Loucy (cell line): Measurements from ENCODE around the gene SRSF4.

Experiments
- H2AFZ ChIP-seq: fragments of 200-600 bp; sonication (generic); 2 replicates; pipeline ENCODE4 v1.6.0; 2016; ENCODE audit warnings: antibody characterized with exemption, mild to moderate bottlenecking, low read length, moderate library complexity
- H3F3A ChIP-seq: fragments of 200-600 bp; 2 replicates; pipeline ENCODE4 v1.6.0; 2016; ENCODE audit warnings: antibody characterized with exemption, low read depth, mild to moderate bottlenecking
- H3K27me3 ChIP-seq: fragments of 200-600 bp; sonication (generic); 2 replicates; pipeline ENCODE4 v1.6.1; 2014; ENCODE audit warnings: low read length, mild to moderate bottlenecking; ENCODE audit not compliant: insufficient read depth, poor library complexity, severe bottlenecking
- H3K36me3 ChIP-seq: fragments of 200-600 bp; sonication (generic); 2 replicates; pipeline ENCODE4 v1.6.1; 2016; ENCODE audit warnings: low read length; ENCODE audit not compliant: insufficient read depth
- H3K4me1 ChIP-seq: fragments of 200-600 bp; sonication (generic); 2 replicates; pipeline ENCODE4 v1.5.1; 2014; ENCODE audit warnings: low read length, mild to moderate bottlenecking; ENCODE audit not compliant: insufficient read depth, poor library complexity, severe bottlenecking
- H3K4me2 ChIP-seq: fragments of 200-600 bp; sonication (generic); 2 replicates; pipeline ENCODE4 v1.6.0; 2014; ENCODE audit warnings: antibody characterized with exemption, low read length, low read depth, mild to moderate bottlenecking; ENCODE audit not compliant: poor library complexity, severe bottlenecking
- H3K4me3 ChIP-seq: fragments of 200-600 bp; sonication (generic); 2 replicates; pipeline ENCODE4 v1.5.1; 2014; ENCODE audit warnings: low read length, mild to moderate bottlenecking, mixed read lengths; ENCODE audit not compliant: poor library complexity, severe bottlenecking
- H3K79me2 ChIP-seq: fragments of 200-600 bp; sonication (generic); 2 replicates; pipeline ENCODE4 v1.6.1; 2014; ENCODE audit warnings: low read length; ENCODE audit not compliant: insufficient read depth
- H3K9ac ChIP-seq: fragments of 200-600 bp; sonication (generic); 2 replicates; pipeline ENCODE4 v1.6.0; 2014; ENCODE audit warnings: mild to moderate bottlenecking, low read depth, low read length, moderate library complexity; ENCODE audit not compliant: poor library complexity, severe bottlenecking
- H3K9me2 ChIP-seq: fragments of 200-600 bp; sonication (generic); replicated peaks from 2 replicates; pipeline ENCODE4 v1.6.1; 2016; ENCODE audit warnings: low read depth, low read length, mixed read lengths
- H3K9me3 ChIP-seq: fragments of 200-600 bp; sonication (generic); 2 replicates; pipeline ENCODE4 v1.6.1; 2014; ENCODE audit warnings: mild to moderate bottlenecking, antibody characterized with exemption, low read length, low read depth; ENCODE audit not compliant: insufficient read depth
- H4K20me1 ChIP-seq: fragments of 200-600 bp; sonication (generic); 2 replicates; pipeline ENCODE4 v1.6.0; 2014; ENCODE audit warnings: antibody characterized with exemption, low read length, mild to moderate bottlenecking; ENCODE audit not compliant: insufficient read depth, poor library complexity, severe bottlenecking
- EZH2phosphoT487 ChIP-seq: fragments of 200-600 bp; IDR thresholded peaks from 2 replicates; pipeline ENCODE4 v1.6.1; 2018; ENCODE audit warnings: antibody characterized with exemption, mild to moderate bottlenecking, moderate library complexity, borderline replicate concordance
- TF ChIP-seq, protein P1 (sequence below): fragments of 200-600 bp; sonication (generic); conservative IDR thresholded peaks from 2 replicates; pipeline ENCODE4 v1.5.1; 2014; ENCODE audit warnings: mild to moderate bottlenecking, antibody characterized with exemption, low read length

SRSF4 gene

GRCh38 chr1:29186252-29186651 lies 4.6 kb upstream of the SRSF4 start:
- Histone ChIP-seq H4K20me1 (no peaks in the 10 kb centered on the region), H3K36me3 (no peaks in the 10 kb centered on the region), H3K27me3 (no peaks in the 10 kb centered on the region), H3K4me3 (no peak overlapping the region), H3K79me2 (peaks cover 4% of the 10 kb centered on the region), H3F3A (no peaks in the 10 kb centered on the region), H3K4me2 (no peak overlapping the region), H2AFZ (no peak overlapping the region), H3K9me3 (no peaks in the 10 kb centered on the region), H3K9me2 (no peaks in the 10 kb centered on the region), H3K9ac (no peak overlapping the region), H3K4me1 (peaks cover 3% of the 10 kb centered on the region)
- TF ChIP-seq EZH2phosphoT487, result no peak
- TF ChIP-seq, protein P1, sequence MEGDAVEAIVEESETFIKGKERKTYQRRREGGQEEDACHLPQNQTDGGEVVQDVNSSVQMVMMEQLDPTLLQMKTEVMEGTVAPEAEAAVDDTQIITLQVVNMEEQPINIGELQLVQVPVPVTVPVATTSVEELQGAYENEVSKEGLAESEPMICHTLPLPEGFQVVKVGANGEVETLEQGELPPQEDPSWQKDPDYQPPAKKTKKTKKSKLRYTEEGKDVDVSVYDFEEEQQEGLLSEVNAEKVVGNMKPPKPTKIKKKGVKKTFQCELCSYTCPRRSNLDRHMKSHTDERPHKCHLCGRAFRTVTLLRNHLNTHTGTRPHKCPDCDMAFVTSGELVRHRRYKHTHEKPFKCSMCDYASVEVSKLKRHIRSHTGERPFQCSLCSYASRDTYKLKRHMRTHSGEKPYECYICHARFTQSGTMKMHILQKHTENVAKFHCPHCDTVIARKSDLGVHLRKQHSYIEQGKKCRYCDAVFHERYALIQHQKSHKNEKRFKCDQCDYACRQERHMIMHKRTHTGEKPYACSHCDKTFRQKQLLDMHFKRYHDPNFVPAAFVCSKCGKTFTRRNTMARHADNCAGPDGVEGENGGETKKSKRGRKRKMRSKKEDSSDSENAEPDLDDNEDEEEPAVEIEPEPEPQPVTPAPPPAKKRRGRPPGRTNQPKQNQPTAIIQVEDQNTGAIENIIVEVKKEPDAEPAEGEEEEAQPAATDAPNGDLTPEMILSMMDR, result no peak

DNA sequence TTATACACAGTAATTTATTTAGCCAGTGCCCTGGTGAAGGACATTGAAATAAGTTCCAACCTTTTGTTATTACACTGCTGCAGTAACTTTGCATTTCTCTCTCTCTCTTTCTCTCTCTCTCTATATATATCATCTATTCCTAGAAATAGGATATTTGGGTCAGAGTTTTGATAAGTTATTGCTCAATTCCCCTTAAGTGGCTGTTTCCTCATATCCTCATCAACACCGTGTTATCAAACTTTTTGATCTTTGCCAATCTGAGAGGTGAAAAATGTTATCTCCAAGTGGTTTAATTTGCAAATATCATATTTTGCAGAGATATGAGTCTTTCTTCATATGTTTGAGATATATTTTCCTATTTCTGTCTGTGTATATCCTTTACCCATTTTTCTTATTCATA lies 1.6 kb upstream of the SRSF4 start:
- no peaks in the 10 kb centered on the region for H3K9me2 ChIP-seq
- H3K9ac ChIP-seq, result no peak overlapping the region
- no peak overlapping the region for H3K4me3 ChIP-seq
- H3K79me2 ChIP-seq, result peaks cover 34% of the 10 kb centered on the region
- H3K4me2 ChIP-seq, result no peak overlapping the region
- H3F3A ChIP-seq, result no peaks in the 10 kb centered on the region
- TF ChIP-seq EZH2phosphoT487, result no peak
- TF ChIP-seq, protein P1, result no peak
- peaks cover 3% of the 10 kb centered on the region; the same call in 1 of the 2 replicates for H3K36me3 ChIP-seq
- H4K20me1 ChIP-seq, result peaks cover 29% of the 10 kb centered on the region
- H3K27me3 ChIP-seq, result no peaks in the 10 kb centered on the region
- no peaks in the 10 kb centered on the region for H3K9me3 ChIP-seq
- H2AFZ ChIP-seq, result no peak overlapping the region; the same call in 1 of the 2 replicates
- H3K4me1 ChIP-seq, result peaks cover 25% of the 10 kb centered on the region

GRCh38 chr1:29180497-29181412 lies 945 bp downstream of the SRSF4 start:
- Histone ChIP-seq H2AFZ (no peak overlapping the region), H3K4me1 (peaks cover 29% of the 10 kb centered on the region), H3K9me3 (no peaks in the 10 kb centered on the region), H3K4me2 (peak overlapping the region; percentile 92), H3K79me2 (peaks cover 59% of the 10 kb centered on the region), H4K20me1 (peaks cover 53% of the 10 kb centered on the region), H3K9ac (peak overlapping the region; percentile 99), H3K4me3 (peak overlapping the region; percentile 97), H3F3A (0 out of 2 replicates have a peak, but pooled peaks cover 7% of the 10 kb centered on the region), H3K9me2 (no peaks in the 10 kb centered on the region), H3K36me3 (peaks cover 3% of the 10 kb centered on the region; the same call in 1 of the 2 replicates), H3K27me3 (no peaks in the 10 kb centered on the region)
- no peak for TF ChIP-seq EZH2phosphoT487
